Neural cell (in vitro differentiated cells): ENCODE results near the gene DPYSL4. TPM values are rescaled to one million over a fixed set of nuclear protein-coding genes. Genes with fewer than 3 reads are reported as not detected.
A peak's percentile ranks its signal among the peaks of the same experiment; 100 is the strongest.

Experiments used
- H2AFZ ChIP-seq: fragments of 200-600, 300-800 bp; sonication (generic), shearing (Covaris generic); 2 replicates; pipeline ENCODE4 v1.6.0; 2014; ENCODE audit warnings: low read depth, mild to moderate bottlenecking, antibody characterized with exemption, low read length, moderate library complexity
- H3F3A ChIP-seq: fragments of 200-600 bp; shearing (Covaris generic); 2 replicates; pipeline ENCODE4 v1.6.1; 2016; ENCODE audit warnings: mild to moderate bottlenecking, moderate library complexity, mixed read lengths, antibody characterized with exemption, low read length; ENCODE audit not compliant: insufficient read depth, poor library complexity, severe bottlenecking
- H3K27ac ChIP-seq: fragments of 200-600, 300-800 bp; sonication (generic), shearing (Covaris generic); 2 replicates; pipeline ENCODE4 v1.5.1; 2014; ENCODE audit warnings: mild to moderate bottlenecking, low read length, moderate library complexity
- H3K27me3 ChIP-seq: fragments of 300-800, 200-600 bp; sonication (generic), shearing (Covaris generic); 2 replicates; pipeline ENCODE4 v1.6.0; 2014; ENCODE audit warnings: mild to moderate bottlenecking, low read depth, low read length, moderate library complexity; ENCODE audit not compliant: insufficient read depth
- H3K36me3 ChIP-seq: fragments of 300-800, 200-600 bp; sonication (generic), shearing (Covaris generic); 2 replicates; pipeline ENCODE4 v1.5.1; 2014; ENCODE audit warnings: mild to moderate bottlenecking, antibody characterized with exemption, low read length, moderate library complexity; ENCODE audit not compliant: insufficient read depth
- H3K4me2 ChIP-seq: fragments of 300-800, 200-600 bp; sonication (generic), shearing (Covaris generic); 2 replicates; pipeline ENCODE4 v1.6.0; 2014; ENCODE audit warnings: mild to moderate bottlenecking, low read length
- H3K4me3 ChIP-seq: fragments of 300-800, 200-600 bp; sonication (generic), shearing (Covaris generic); 2 replicates; pipeline ENCODE4 v1.5.1; 2014; ENCODE audit warnings: mild to moderate bottlenecking, low read length, moderate library complexity
- H3K79me2 ChIP-seq: fragments of 200-600 bp; shearing (Covaris generic); replicated peaks from 2 replicates; pipeline ENCODE4 v1.6.0; 2014; ENCODE audit warnings: mild to moderate bottlenecking, low read length, moderate library complexity; ENCODE audit not compliant: insufficient read depth
- H3K9ac ChIP-seq: fragments of 300-800, 200-600 bp; sonication (generic), shearing (Covaris generic); 2 replicates; pipeline ENCODE4 v1.6.1; 2016; ENCODE audit warnings: mild to moderate bottlenecking, low read length, mixed read lengths
- H3K9me2 ChIP-seq: fragments of 200-600 bp; shearing (Covaris generic); 2 replicates; pipeline ENCODE4 v1.6.1; 2016; ENCODE audit warnings: mild to moderate bottlenecking, low read length, mixed read lengths; ENCODE audit not compliant: insufficient read depth
- H3K9me3 ChIP-seq: fragments of 200-600, 300-800 bp; sonication (generic), shearing (Covaris generic); 2 replicates; pipeline ENCODE4 v1.6.1; 2016; ENCODE audit warnings: mild to moderate bottlenecking, mixed run types, low read length, moderate library complexity, mixed read lengths
- H4K20me1 ChIP-seq: fragments of 200-600 bp; shearing (Covaris generic); 2 replicates; pipeline ENCODE4 v1.6.1; 2016; ENCODE audit warnings: mild to moderate bottlenecking, mixed run types; ENCODE audit not compliant: insufficient read depth
- EP300 ChIP-seq: fragments of 450-650 bp; conservative IDR thresholded peaks from 2 replicates; pipeline ENCODE4 v1.6.1; 2014; ENCODE audit warnings: antibody characterized with exemption, mild to moderate bottlenecking, moderate library complexity; ENCODE audit not compliant: poor library complexity, severe bottlenecking
- EZH2 ChIP-seq: fragments of 200-600, 300-800 bp; shearing (Covaris generic), sonication (generic); IDR thresholded peaks from 2 replicates; pipeline ENCODE4 v1.6.1; 2014; ENCODE audit warnings: antibody characterized with exemption, low read length, borderline replicate concordance, mild to moderate bottlenecking; ENCODE audit not compliant: insufficient read depth, poor library complexity, severe bottlenecking
- MXI1 ChIP-seq: fragments of 450-650 bp; conservative IDR thresholded peaks from 2 replicates; pipeline ENCODE4 v1.6.1; 2014; ENCODE audit warnings: antibody characterized with exemption, mild to moderate bottlenecking; ENCODE audit not compliant: poor library complexity, severe bottlenecking
- POLR2AphosphoS5 ChIP-seq: IDR thresholded peaks from 2 replicates; pipeline ENCODE4 v1.6.1; 2012
- RAD21 ChIP-seq: fragments of 450-650 bp; conservative IDR thresholded peaks from 2 replicates; pipeline ENCODE4 v1.6.1; 2014; ENCODE audit warnings: antibody characterized with exemption, mild to moderate bottlenecking, moderate library complexity
- SMC3 ChIP-seq: fragments of 450-650 bp; conservative IDR thresholded peaks from 2 replicates; pipeline ENCODE4 v1.6.1; 2014; ENCODE audit warnings: antibody characterized with exemption, mild to moderate bottlenecking, moderate library complexity; ENCODE audit not compliant: poor library complexity
- TAF1 ChIP-seq: IDR thresholded peaks from 2 replicates; pipeline ENCODE4 v1.6.1; 2012; ENCODE audit warnings: low read depth
- polyA plus RNA-seq: library from polyadenylated mRNA; depleted of rRNA; stranded (reverse); fragments of >200 nt; gene quantifications from 2 replicates; pipeline ENCODE4 v1.2.3, GENCODE V29; 2014
- TF ChIP-seq, protein P1 (sequence below): fragments of 450-650 bp; IDR thresholded peaks from 2 replicates; pipeline ENCODE4 v1.5.1; 2014; ENCODE audit warnings: antibody characterized with exemption, mild to moderate bottlenecking, moderate library complexity; ENCODE audit not compliant: poor library complexity, severe bottlenecking
- TF ChIP-seq, protein P2 (sequence below): IDR thresholded peaks from 2 replicates; pipeline ENCODE4 v1.6.1; 2012; ENCODE audit warnings: borderline replicate concordance

DPYSL4 gene
- polyA plus RNA-seq, 1 donor from 2014 or later: 116 TPM

DNA sequence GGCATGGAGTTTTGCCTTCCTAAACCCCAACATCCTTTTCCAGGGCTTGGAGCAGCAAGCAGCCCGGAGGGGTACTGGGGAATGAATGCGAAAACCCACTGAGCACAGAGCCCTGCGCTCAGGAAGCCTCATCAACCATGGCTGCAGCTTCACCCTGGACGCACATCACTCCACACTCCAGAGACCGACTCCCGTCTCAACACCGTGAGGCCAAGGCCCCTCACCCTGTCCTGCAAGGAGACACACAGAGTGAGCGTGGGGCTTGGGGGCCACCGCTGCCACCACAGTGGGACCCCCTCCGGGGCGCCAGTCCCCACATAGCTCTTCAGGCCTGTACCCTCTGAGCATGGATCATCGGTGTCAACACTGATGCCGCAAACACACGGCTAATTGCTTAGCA lies 41.9 kb downstream of the DPYSL4 start:
- Histone ChIP-seq H4K20me1 (no peaks in the 10 kb centered on the region), H3K4me3 (peak overlapping the region; percentile 7), H3F3A (no peaks in the 10 kb centered on the region), H3K9me2 (no peaks in the 10 kb centered on the region), H3K79me2 (no peaks in the 10 kb centered on the region), H3K27ac (no peak overlapping the region), H2AFZ (no peak overlapping the region), H3K36me3 (no peaks in the 10 kb centered on the region), H3K9ac (no peak overlapping the region), H3K4me2 (no peak overlapping the region), H3K9me3 (no peaks in the 10 kb centered on the region), H3K27me3 (no peaks in the 10 kb centered on the region)
- TF ChIP-seq, protein P1, sequence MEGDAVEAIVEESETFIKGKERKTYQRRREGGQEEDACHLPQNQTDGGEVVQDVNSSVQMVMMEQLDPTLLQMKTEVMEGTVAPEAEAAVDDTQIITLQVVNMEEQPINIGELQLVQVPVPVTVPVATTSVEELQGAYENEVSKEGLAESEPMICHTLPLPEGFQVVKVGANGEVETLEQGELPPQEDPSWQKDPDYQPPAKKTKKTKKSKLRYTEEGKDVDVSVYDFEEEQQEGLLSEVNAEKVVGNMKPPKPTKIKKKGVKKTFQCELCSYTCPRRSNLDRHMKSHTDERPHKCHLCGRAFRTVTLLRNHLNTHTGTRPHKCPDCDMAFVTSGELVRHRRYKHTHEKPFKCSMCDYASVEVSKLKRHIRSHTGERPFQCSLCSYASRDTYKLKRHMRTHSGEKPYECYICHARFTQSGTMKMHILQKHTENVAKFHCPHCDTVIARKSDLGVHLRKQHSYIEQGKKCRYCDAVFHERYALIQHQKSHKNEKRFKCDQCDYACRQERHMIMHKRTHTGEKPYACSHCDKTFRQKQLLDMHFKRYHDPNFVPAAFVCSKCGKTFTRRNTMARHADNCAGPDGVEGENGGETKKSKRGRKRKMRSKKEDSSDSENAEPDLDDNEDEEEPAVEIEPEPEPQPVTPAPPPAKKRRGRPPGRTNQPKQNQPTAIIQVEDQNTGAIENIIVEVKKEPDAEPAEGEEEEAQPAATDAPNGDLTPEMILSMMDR: no peak
- TF ChIP-seq POLR2AphosphoS5 (peak; percentile 34), EZH2 (no peak), SMC3 (no peak), RAD21 (no peak), EP300 (no peak), TAF1 (no peak)
- TF ChIP-seq, protein P2, sequence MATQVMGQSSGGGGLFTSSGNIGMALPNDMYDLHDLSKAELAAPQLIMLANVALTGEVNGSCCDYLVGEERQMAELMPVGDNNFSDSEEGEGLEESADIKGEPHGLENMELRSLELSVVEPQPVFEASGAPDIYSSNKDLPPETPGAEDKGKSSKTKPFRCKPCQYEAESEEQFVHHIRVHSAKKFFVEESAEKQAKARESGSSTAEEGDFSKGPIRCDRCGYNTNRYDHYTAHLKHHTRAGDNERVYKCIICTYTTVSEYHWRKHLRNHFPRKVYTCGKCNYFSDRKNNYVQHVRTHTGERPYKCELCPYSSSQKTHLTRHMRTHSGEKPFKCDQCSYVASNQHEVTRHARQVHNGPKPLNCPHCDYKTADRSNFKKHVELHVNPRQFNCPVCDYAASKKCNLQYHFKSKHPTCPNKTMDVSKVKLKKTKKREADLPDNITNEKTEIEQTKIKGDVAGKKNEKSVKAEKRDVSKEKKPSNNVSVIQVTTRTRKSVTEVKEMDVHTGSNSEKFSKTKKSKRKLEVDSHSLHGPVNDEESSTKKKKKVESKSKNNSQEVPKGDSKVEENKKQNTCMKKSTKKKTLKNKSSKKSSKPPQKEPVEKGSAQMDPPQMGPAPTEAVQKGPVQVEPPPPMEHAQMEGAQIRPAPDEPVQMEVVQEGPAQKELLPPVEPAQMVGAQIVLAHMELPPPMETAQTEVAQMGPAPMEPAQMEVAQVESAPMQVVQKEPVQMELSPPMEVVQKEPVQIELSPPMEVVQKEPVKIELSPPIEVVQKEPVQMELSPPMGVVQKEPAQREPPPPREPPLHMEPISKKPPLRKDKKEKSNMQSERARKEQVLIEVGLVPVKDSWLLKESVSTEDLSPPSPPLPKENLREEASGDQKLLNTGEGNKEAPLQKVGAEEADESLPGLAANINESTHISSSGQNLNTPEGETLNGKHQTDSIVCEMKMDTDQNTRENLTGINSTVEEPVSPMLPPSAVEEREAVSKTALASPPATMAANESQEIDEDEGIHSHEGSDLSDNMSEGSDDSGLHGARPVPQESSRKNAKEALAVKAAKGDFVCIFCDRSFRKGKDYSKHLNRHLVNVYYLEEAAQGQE: no peak

DNA sequence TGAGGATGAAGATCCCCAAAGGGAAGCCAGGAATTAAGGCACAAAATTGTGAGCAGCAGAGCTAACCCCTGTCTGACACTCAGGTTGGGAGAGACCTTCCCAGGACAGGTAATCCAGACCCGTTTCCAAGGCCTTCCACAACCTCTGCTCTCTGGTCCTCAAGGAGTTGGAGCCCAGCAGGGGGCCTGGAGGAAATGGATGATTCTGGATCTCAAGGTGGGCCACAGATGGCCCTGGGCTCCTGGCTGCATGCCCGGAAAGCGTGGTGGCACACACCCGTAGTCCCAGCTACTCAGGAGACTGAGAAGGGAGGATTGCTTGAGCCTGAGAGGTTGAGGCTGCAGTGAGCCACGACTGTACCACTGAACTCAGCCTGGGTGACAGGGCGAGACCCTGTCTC lies 42.3 kb downstream of the DPYSL4 start:
- Histone ChIP-seq H4K20me1 (no peaks in the 10 kb centered on the region), H3K9me2 (no peaks in the 10 kb centered on the region), H3K9me3 (no peaks in the 10 kb centered on the region), H3K27me3 (no peaks in the 10 kb centered on the region), H3F3A (no peaks in the 10 kb centered on the region), H3K79me2 (no peaks in the 10 kb centered on the region), H3K9ac (no peak overlapping the region), H3K4me2 (no peak overlapping the region), H3K36me3 (no peaks in the 10 kb centered on the region), H3K4me3 (peak overlapping the region; percentile 7), H2AFZ (no peak overlapping the region), H3K27ac (no peak overlapping the region)
- no peak for TF ChIP-seq MXI1
- TF ChIP-seq POLR2AphosphoS5: no peak
- no peak for TF ChIP-seq TAF1
- TF ChIP-seq, protein P1: no peak
- TF ChIP-seq RAD21: no peak
- TF ChIP-seq, protein P2: no peak
- no peak for TF ChIP-seq SMC3
- no peak for TF ChIP-seq EP300
- TF ChIP-seq EZH2: no peak
